ELF-1 (cell line): ENCODE data around the gene CROCC2.

ENCODE experiments used
- DNase-seq: peaks from one replicate; pipeline ENCODE4 v3.0.0-alpha.2; 2016; ENCODE audit warnings: low read depth, low spot score

The CROCC2 gene

GRCh38 chr2:240875228-240876034 lies 30.7 kb upstream of the CROCC2 start:
- no peak for DNase-seq

GRCh38 chr2:240876035-240876474 lies 30.1 kb upstream of the CROCC2 start:
- DNase-seq: no peak

GRCh38 chr2:240876475-240877251 lies 29.5 kb upstream of the CROCC2 start:
- no peak for DNase-seq

- no peak for DNase-seq
Measured at GRCh38 chr2:240877460-240878340, 28.4 kb upstream of the CROCC2 start.

GRCh38 chr2:240878341-240878936 lies 27.7 kb upstream of the CROCC2 start:
- DNase-seq: no peak

GRCh38 chr2:240879105-240879504 lies 27.0 kb upstream of the CROCC2 start:
- DNase-seq: no peak

GRCh38 chr2:240881913-240882312 lies 24.2 kb upstream of the CROCC2 start:
- no peak for DNase-seq

DNA sequence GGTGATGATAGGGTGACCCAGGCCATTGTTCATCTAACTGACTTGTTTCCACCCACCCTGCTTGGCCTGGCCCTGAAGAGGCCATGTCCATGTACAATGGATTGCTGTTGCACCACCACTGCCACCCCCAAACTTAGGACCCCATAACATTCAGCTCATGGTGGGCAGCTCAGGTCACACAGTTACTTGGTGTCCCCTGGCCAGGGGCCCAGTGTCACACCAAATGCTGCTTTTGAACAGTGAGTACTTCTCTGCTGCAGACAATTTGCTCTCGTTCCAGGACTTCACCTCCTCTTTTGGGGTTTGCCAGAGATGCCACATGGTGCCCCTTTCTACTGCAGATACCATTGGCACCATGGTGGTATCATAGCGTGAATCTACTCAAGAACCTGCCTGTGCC lies 21.9 kb upstream of the CROCC2 start:
- DNase-seq: no peak

DNA sequence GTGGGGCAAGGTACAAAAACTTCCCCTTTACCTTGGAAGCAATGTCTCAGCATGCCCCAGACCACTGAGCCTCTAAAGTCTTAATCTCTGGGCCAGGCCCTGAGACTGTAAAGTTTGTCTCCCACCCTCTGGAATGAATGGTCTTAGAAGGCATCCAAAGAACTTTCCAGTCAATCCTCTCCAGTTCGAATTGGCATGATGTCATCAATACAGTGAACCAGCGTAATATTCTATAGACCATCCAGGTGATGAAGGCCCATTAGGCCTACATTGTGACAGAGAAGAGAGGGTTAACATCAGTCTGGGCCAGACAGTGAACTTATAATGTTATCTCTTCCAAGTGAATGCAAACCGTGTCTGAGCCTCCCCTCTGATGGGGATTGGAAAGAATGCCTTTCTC lies 21.4 kb upstream of the CROCC2 start:
- DNase-seq: no peak

- DNase-seq: no peak
Measured at GRCh38 chr2:240885566-240885965, 20.6 kb upstream of the CROCC2 start.

DNA sequence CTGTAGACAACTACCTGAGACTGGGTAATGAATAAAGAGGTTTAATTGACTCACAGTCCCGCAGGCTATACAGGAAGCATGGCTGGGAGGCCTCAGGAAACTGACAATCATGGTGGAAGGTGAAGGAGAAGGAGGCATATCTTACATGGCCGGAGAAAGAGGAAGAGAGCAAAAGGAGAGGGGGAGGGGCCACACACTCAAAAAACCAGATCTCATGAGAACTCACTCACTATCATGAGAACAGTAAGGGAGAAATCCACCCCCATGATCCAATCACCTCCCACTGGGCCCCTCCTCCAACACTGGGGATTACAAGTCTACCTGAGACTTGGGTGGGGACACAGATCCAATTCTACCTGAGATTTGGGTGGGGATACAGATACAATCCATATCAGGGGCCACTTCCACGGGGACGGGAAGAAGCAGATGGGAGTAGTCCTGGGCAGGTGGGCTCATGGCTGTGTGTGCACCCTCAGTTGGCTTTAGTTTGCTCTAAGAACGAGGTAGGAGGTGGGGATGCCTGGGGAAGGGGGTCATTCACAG lies 20.0 kb upstream of the CROCC2 start:
- DNase-seq: no peak

GRCh38 chr2:240886678-240887609 lies 19.2 kb upstream of the CROCC2 start:
- DNase-seq: no peak

- no peak for DNase-seq
Measured at GRCh38 chr2:240887631-240888030, 18.5 kb upstream of the CROCC2 start.

GRCh38 chr2:240888130-240888889 lies 17.8 kb upstream of the CROCC2 start:
- DNase-seq: no peak

DNA sequence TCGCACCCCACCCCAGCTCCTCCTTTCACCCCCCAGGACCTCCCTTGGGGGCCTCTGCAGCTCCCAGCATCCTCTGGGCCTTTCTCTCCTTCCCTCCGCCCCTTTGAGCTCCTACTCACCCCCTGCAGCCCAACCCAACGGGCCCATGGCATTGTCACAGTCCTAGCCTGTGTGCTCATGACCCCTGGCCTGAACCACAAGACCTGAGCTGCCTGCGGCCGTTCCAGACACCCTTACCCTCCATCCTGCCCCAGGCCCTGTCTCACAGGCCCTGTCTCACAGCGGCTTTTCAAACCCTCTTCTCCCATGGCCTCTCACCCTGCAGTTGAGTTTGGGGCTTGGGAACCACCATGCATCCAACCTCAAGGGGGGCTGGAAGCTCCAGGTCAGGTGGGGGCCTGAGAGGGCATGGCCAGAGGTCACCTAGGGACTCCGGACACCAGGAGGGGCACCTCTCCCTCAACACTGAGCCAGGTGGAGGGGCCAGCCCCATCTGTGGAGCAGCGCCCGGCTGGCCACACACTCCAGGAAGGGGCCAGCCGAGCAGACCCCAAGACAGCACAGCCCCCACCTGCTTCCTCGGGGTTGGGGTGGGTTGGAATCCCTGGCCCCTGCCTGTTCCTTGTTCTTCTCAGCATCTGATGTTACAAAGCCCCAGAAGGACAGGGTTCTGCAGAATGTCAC lies 17.1 kb upstream of the CROCC2 start:
- DNase-seq: no peak

- no peak for DNase-seq
Measured at GRCh38 chr2:240889601-240890560, 16.3 kb upstream of the CROCC2 start.

DNA sequence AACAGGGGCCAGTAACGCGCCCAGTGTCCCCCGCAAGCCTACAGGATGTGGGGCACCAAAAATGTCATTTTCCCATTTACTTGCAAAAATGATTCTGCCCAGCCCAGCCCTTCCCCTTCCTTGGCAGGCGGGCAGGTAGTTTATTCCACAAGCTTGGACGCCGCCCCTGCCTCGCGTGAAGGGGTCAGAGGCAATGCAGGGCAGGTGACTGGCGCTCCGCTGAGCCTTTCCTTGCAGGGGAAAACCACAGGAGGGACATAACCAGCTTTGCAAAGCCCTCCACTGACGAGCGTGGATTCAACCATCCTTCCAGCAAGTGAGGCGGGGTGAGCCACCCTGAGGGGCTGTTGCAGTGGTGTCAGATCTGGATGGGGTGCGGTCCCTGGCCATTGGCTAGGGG lies 15.4 kb upstream of the CROCC2 start:
- DNase-seq: no peak
